ENCODE data around the gene PER1.

Gene PER1

GRCh38 chr17:8140065-8141029 lies 11.9 kb downstream of the PER1 start:
- no peak for DNase-seq

- DNase-seq: peak; percentile 96
These were observed 13.4 kb downstream of the PER1 start for GRCh38 chr17:8138672-8139371.

- no peak for DNase-seq
These were observed 13.9 kb downstream of the PER1 start for GRCh38 chr17:8138374-8138671.

- no peak for DNase-seq
These were observed 14.4 kb downstream of the PER1 start for GRCh38 chr17:8137645-8138373.

GRCh38 chr17:8133941-8134340 lies 18.3 kb downstream of the PER1 start:
- DNase-seq: no peak

- DNase-seq: no peak
These were observed 18.8 kb downstream of the PER1 start for GRCh38 chr17:8133399-8133798.

GRCh38 chr17:8131844-8132441 lies 20.3 kb downstream of the PER1 start:
- no peak for DNase-seq

GRCh38 chr17:8128125-8128784 lies 23.9 kb downstream of the PER1 start:
- no peak for DNase-seq

- peak; percentile 60 for DNase-seq
These were observed 25.6 kb downstream of the PER1 start for GRCh38 chr17:8126491-8127066.

- no peak for DNase-seq
These were observed 26.2 kb downstream of the PER1 start for GRCh38 chr17:8125947-8126490.

GRCh38 chr17:8125154-8125946 lies 26.9 kb downstream of the PER1 start:
- DNase-seq: peak; percentile 85

GRCh38 chr17:8124350-8125153 lies 27.7 kb downstream of the PER1 start:
- DNase-seq: peak; percentile 43

- no peak for DNase-seq
These were observed 28.4 kb downstream of the PER1 start, which contains the start of gene HES7 for GRCh38 chr17:8123695-8124349. Gene HES7, minus strand, starts transcription at chr17:8124106. Its CDS starts 22 bp downstream, at chr17:8124084.

GRCh38 chr17:8122924-8123694 lies 29.1 kb downstream of the PER1 start:
- peak; percentile 40 for DNase-seq

- DNase-seq: peak; percentile 11
These were observed 29.7 kb downstream of the PER1 start for GRCh38 chr17:8122422-8122923.

- peak; percentile 55 for DNase-seq
These were observed 30.4 kb downstream of the PER1 start for GRCh38 chr17:8121681-8122421.

- DNase-seq: no peak
These were observed 30.9 kb downstream of the PER1 start for GRCh38 chr17:8121407-8121680.
